DND-41 (cell line): ENCODE measurements around the gene FAM53B.

Source experiments
- ATAC-seq: fragments of 200-7000 bp; cut with Tn5 transposase; 3 replicates; pipeline ENCODE4 v1.9.1; 2021; ENCODE audit warnings: low read depth; ENCODE audit not compliant: insufficient read depth
- DNase-seq: peaks from one replicate; pipeline ENCODE4 v3.0.0-alpha.2; 2020
- H2AFZ ChIP-seq: 2 replicates; pipeline ENCODE4 v1.6.0; 2012; ENCODE audit warnings: low read depth, low read length
- H3K27ac ChIP-seq: 2 replicates; pipeline ENCODE4 v1.5.1; 2012; ENCODE audit warnings: low read length, inconsistent platforms
- H3K27me3 ChIP-seq: fragments of 200-600 bp; sonication (generic); 2 replicates; pipeline ENCODE4 v1.6.0; 2012; ENCODE audit warnings: low read length, mild to moderate bottlenecking, inconsistent platforms; ENCODE audit not compliant: insufficient read depth, poor library complexity
- H3K36me3 ChIP-seq: 2 replicates; pipeline ENCODE4 v1.5.1; 2012; ENCODE audit warnings: low read length, inconsistent platforms; ENCODE audit not compliant: insufficient read depth
- H3K4me1 ChIP-seq: 2 replicates; pipeline ENCODE4 v1.5.1; 2012; ENCODE audit warnings: mild to moderate bottlenecking, low read length; ENCODE audit not compliant: insufficient read depth
- H3K4me2 ChIP-seq: 2 replicates; pipeline ENCODE4 v1.6.0; 2012; ENCODE audit warnings: mild to moderate bottlenecking, moderate library complexity, low read length, inconsistent platforms; ENCODE audit not compliant: insufficient read depth
- H3K4me3 ChIP-seq, 2 experiments: fragments of 200-600 bp in 1 of 2; shearing (Covaris generic) in 1 of 2; 2 replicates each; pipeline ENCODE4 v1.5.1; 2012 to 2016; ENCODE audit warnings: inconsistent platforms in 2 of 2, low read length in 2 of 2, mild to moderate bottlenecking in 2 of 2, low read depth in 1 of 2, moderate library complexity in 1 of 2
- H3K79me2 ChIP-seq: 2 replicates; pipeline ENCODE4 v1.6.0; 2012; ENCODE audit warnings: low read length, inconsistent platforms; ENCODE audit not compliant: insufficient read depth
- H3K9ac ChIP-seq: 2 replicates; pipeline ENCODE4 v1.6.0; 2012; ENCODE audit warnings: low read depth, mild to moderate bottlenecking, inconsistent platforms, low read length, moderate library complexity
- H3K9me3 ChIP-seq: 2 replicates; pipeline ENCODE4 v1.5.1; 2012; ENCODE audit warnings: low read length, moderate library complexity, mild to moderate bottlenecking, inconsistent platforms; ENCODE audit not compliant: insufficient read depth, severe bottlenecking
- H4K20me1 ChIP-seq: 2 replicates; pipeline ENCODE4 v1.6.0; 2012; ENCODE audit warnings: low read length; ENCODE audit not compliant: insufficient read depth
- EZH2 ChIP-seq: IDR thresholded peaks from 3 replicates; pipeline ENCODE4 v1.6.1; 2012; ENCODE audit warnings: borderline replicate concordance, low read depth, mild to moderate bottlenecking, moderate library complexity, low read length, inconsistent platforms; ENCODE audit not compliant: severe bottlenecking
- TF ChIP-seq, protein P1 (sequence below): IDR thresholded peaks from 2 replicates; pipeline ENCODE4 v1.5.1; 2012; ENCODE audit warnings: borderline replicate concordance, low read length, moderate library complexity, mild to moderate bottlenecking; ENCODE audit not compliant: poor library complexity, severe bottlenecking; ENCODE audit errors: extremely low read depth

Gene FAM53B

DNA sequence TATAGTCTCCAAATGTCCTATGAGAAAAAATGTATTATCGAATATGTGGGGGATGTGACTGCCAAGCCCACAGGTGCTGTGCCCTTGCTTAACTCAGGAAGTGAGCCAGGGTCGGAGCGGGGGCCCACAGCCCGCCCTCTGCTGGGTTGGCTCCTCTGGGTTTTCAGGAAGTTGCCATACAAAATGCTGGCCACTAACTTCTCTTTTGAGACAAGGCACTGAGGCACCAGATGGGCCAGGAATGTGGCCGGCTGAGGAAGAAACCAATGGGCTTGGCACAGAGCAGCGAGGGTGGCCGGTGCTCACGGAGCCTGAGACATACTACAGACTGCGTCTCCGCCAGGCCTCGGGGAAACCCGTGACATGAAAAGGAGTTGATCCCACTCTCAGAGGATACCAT, 58.9 kb downstream of the FAM53B start:
- peak; percentile 89 for ATAC-seq
- DNase-seq, result peak; percentile 87
- Histone ChIP-seq H3K4me2 (peak overlapping the region; percentile 7; the same call in 1 of the 2 replicates), H3K4me3 (no peak overlapping the region), H3K9ac (peak overlapping the region; percentile 36), H2AFZ (no peak overlapping the region), H3K27me3 (no peaks in the 10 kb centered on the region), H3K27ac (peak overlapping the region; percentile 81), H3K36me3 (peaks cover 81% of the 10 kb centered on the region), H4K20me1 (peaks cover 6% of the 10 kb centered on the region; the same call in 1 of the 2 replicates), H3K4me1 (peaks cover 95% of the 10 kb centered on the region), H3K79me2 (peaks cover 100% of the 10 kb centered on the region), H3K9me3 (no peaks in the 10 kb centered on the region)
- no peak for TF ChIP-seq EZH2
- TF ChIP-seq, protein P1, sequence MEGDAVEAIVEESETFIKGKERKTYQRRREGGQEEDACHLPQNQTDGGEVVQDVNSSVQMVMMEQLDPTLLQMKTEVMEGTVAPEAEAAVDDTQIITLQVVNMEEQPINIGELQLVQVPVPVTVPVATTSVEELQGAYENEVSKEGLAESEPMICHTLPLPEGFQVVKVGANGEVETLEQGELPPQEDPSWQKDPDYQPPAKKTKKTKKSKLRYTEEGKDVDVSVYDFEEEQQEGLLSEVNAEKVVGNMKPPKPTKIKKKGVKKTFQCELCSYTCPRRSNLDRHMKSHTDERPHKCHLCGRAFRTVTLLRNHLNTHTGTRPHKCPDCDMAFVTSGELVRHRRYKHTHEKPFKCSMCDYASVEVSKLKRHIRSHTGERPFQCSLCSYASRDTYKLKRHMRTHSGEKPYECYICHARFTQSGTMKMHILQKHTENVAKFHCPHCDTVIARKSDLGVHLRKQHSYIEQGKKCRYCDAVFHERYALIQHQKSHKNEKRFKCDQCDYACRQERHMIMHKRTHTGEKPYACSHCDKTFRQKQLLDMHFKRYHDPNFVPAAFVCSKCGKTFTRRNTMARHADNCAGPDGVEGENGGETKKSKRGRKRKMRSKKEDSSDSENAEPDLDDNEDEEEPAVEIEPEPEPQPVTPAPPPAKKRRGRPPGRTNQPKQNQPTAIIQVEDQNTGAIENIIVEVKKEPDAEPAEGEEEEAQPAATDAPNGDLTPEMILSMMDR, result peak; percentile 45

GRCh38 chr10:124683814-124684213, 60.4 kb downstream of the FAM53B start:
- TF ChIP-seq, protein P1, result no peak
- TF ChIP-seq EZH2, result no peak
- Histone ChIP-seq H3K9ac (no peak overlapping the region), H3K27ac (peak overlapping the region; percentile 81), H2AFZ (no peak overlapping the region), H3K27me3 (no peaks in the 10 kb centered on the region), H3K9me3 (no peaks in the 10 kb centered on the region), H3K79me2 (peaks cover 94% of the 10 kb centered on the region), H3K4me3 (no peak overlapping the region), H4K20me1 (peaks cover 3% of the 10 kb centered on the region; the same call in 1 of the 2 replicates), H3K4me1 (peaks cover 95% of the 10 kb centered on the region), H3K36me3 (peaks cover 77% of the 10 kb centered on the region), H3K4me2 (no peak overlapping the region)
- DNase-seq (no peak), ATAC-seq (no peak)

GRCh38 chr10:124681626-124682552, 62.3 kb downstream of the FAM53B start:
- TF ChIP-seq, protein P1, result no peak
- no peak for TF ChIP-seq EZH2
- Histone ChIP-seq H3K4me1 (peaks cover 96% of the 10 kb centered on the region), H3K36me3 (peaks cover 76% of the 10 kb centered on the region)

More at GRCh38 chr10:124681626-124682552, 62.3 kb downstream of the FAM53B start:
- Histone ChIP-seq H3K27ac (peak overlapping the region; percentile 96), H3K79me2 (peaks cover 93% of the 10 kb centered on the region), H3K9ac (no peak overlapping the region), H3K4me3 (no peak overlapping the region), H3K9me3 (no peaks in the 10 kb centered on the region), H3K4me2 (no peak overlapping the region), H2AFZ (no peak overlapping the region), H4K20me1 (peaks cover 3% of the 10 kb centered on the region; the same call in 1 of the 2 replicates), H3K27me3 (no peaks in the 10 kb centered on the region)
- DNase-seq (no peak), ATAC-seq (no peak)
